Stimulated activated CD4-positive, alpha-beta T cell treated with anti-CD3 and anti-CD28 coated beads, Interleukin-2, amount 100 ng/mL, for 4 hours (primary cell): ENCODE measurements around the gene ZYX.
"Not testable (repeated sequence)": the region's sequence is repeated elsewhere in the genome, so short reads cannot be mapped to it uniquely, and the experiment has no call there.

ENCODE experiments used
- DNase-seq: peaks from one replicate; pipeline ENCODE4 v3.0.0-alpha.2; 2020; ENCODE audit warnings: low read depth

Gene ZYX

GRCh38 chr7:143384661-143385631 lies 3.8 kb downstream of the ZYX start:
- no peak for DNase-seq

- no peak for DNase-seq
These were observed 5.0 kb downstream of the ZYX start for GRCh38 chr7:143385891-143386781.

GRCh38 chr7:143387156-143387975 lies 6.2 kb downstream of the ZYX start:
- DNase-seq = no peak

GRCh38 chr7:143388051-143388450 lies 6.9 kb downstream of the ZYX start:
- DNase-seq = no peak

- no peak for DNase-seq
These were observed 7.5 kb downstream of the ZYX start for GRCh38 chr7:143388491-143389101.

GRCh38 chr7:143389316-143390103 lies 8.4 kb downstream of the ZYX start:
- DNase-seq = no peak

- DNase-seq = no peak
These were observed 9.1 kb downstream of the ZYX start for GRCh38 chr7:143390104-143390772.

GRCh38 chr7:143390773-143391317 lies 9.7 kb downstream of the ZYX start:
- DNase-seq = no peak

GRCh38 chr7:143391462-143392404 lies 10.6 kb downstream of the ZYX start:
- no peak for DNase-seq

- DNase-seq = not testable (repeated sequence)
These were observed 11.3 kb downstream of the ZYX start for GRCh38 chr7:143392427-143392826.

GRCh38 chr7:143392875-143393266 lies 11.7 kb downstream of the ZYX start:
- no peak for DNase-seq

- no peak for DNase-seq
These were observed 12.3 kb downstream of the ZYX start for GRCh38 chr7:143393267-143394041.

GRCh38 chr7:143394068-143394467 lies 12.9 kb downstream of the ZYX start:
- no peak for DNase-seq

- DNase-seq = no peak
These were observed 13.6 kb downstream of the ZYX start for GRCh38 chr7:143394777-143395176.

- DNase-seq = no peak
These were observed 14.3 kb downstream of the ZYX start for GRCh38 chr7:143395187-143396149.

- DNase-seq = no peak
These were observed 15.0 kb downstream of the ZYX start for GRCh38 chr7:143396182-143396581.
